HG02678 (cell line): Measurements from ENCODE around the gene GUCY2D.
"Not testable (repeated sequence)": the region's sequence is repeated elsewhere in the genome, so short reads cannot be mapped to it uniquely, and the experiment has no call there.

Experiments used
- ATAC-seq: cut with Tn5 transposase; IDR thresholded peaks from one replicate; pipeline ENCODE4 v1.9.1; 2021; ENCODE audit warnings: mild to moderate bottlenecking, moderate library complexity; ENCODE audit not compliant: unreplicated experiment

The GUCY2D gene

GRCh38 chr17:8001976-8002720 is at the start of gene GUCY2D:
Gene GUCY2D, plus strand, starts transcription at chr17:8002615. Its CDS starts 433 bp downstream, at chr17:8003048.
- ATAC-seq: no peak

GRCh38 chr17:7953266-7953665 is 49.1 kb upstream of the GUCY2D start:
- not testable (repeated sequence) for ATAC-seq

DNA sequence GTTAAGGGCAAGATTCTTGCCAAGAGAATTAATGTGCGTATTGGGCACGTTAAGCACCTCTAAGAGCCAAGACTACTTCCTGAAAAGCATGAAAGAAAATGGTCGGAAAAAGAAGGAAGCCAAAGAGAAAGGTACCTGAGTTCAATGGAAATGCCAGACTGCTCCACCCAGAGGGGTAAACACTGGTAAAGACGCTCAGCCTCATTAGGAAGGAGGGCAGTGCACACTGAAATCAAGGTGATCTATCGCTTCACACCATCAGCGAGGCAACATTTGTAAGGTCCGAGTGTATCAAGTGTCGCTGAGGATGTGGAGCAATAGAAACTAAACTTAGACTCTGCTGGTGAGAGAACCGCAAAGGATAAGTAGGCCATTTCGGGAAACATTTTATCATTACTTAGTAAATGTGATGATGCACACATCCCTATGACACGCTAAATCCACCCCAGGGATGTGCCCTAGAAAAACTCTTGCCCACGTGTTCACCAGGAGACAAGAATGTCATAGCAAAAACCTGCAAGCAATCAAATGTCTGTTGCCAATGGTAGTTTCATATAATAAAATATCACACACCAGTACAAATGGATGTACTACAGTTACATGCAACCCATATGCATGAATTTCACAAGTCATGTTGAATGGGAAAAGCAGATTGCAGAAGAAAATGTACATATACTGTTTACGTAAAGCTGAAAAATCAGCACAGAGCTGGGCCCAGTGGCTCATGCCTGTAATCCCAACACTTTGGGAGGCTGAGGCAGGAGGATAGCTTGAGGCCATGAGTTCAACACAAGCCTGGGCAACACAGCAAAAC is 46.8 kb upstream of the GUCY2D start:
- no peak for ATAC-seq

DNA sequence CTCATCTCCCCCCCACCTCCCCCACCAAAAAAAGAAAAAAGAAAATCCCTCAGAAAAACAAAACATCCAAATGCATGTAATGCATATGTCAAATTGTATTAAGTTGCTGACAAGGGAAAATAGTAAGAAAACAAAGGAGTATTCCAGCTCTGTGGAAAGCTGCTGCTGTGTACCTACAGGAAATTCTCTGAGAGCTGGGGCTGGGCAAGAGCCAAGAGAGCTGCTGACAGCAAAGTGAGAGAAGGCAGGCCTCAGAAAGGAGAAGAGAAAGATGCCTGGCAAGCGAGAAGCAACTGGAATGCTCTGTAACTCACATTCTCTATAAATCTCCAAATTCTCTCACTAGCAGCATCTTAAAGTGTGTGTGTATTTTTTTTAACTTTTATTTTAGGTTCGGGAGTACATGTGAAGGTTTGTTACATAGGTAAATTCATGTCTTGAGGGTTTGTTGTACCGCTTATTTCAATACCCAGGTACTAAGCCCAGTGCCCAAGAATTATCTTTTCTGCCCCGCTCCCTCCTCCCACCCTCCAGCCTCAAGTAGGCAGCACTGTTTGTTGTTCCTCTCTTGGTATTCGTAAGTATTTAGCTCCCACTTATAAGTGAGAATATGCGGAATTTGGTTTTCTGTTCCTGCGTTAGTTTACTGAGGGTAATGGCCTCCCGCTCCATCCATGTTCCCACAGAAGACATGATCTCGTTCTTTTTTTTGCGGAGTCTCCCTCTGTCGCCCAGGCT is 46.0 kb upstream of the GUCY2D start:
- ATAC-seq: no peak

DNA sequence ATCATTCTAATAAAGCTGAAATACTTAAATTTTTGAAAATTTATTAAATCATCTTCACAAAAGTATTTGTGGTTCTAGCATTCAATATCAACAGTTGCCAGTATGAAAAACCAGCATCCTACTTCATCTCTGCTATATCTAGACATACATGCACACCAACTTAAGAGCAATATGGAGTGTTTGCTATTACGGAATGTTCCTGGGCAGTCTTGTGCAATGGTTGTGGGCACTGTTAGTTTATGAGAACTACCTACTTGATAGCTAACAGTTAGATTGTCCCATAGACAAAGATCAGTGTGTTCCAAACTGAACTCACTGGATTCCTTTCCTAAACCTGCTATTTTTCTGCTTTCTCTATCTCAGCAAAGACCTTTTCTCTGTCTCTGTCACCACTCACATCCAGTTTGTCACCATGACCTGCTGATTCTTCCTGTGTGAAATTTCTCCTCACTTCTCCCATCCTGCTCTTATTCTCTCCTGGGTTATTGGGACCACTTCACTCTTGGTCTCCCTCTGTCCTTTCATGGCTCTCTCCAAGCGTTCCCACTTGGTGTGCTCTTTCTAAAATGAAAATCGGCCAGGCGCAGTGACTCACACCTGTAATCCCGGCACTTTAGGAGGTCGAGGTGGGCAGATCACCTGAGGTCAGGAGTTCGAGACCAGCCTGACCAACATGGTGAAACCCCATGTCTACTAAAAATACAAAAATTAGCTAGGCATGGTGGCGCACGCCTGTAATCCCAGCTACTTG is 42.7 kb upstream of the GUCY2D start:
- ATAC-seq: no peak

- ATAC-seq: no peak
These were observed 41.0 kb upstream of the GUCY2D start for GRCh38 chr17:7961421-7961820.

GRCh38 chr17:7967751-7968150 is 34.7 kb upstream of the GUCY2D start:
- no peak for ATAC-seq

GRCh38 chr17:7969433-7969832 is 33.0 kb upstream of the GUCY2D start:
- no peak for ATAC-seq

DNA sequence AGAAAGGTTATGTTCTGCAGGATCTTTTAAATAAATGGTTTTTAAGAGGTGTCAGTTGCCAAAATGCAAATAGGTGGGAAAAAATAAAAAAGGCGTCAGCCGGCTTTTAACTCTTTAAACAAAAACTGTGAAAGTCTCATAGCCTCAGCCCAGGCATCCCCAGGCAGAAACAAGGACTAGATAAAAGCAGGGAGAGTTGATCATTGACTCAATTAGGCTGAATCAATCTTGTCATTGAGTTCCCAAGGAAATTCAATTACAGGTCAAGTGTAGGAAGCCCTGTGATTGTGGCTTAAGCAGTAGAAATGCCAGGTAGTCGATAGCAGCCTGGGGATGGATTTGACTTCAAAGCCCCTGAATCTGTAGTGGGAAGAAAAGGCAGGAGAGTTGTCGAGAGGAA is 30.8 kb upstream of the GUCY2D start:
- ATAC-seq: no peak

DNA sequence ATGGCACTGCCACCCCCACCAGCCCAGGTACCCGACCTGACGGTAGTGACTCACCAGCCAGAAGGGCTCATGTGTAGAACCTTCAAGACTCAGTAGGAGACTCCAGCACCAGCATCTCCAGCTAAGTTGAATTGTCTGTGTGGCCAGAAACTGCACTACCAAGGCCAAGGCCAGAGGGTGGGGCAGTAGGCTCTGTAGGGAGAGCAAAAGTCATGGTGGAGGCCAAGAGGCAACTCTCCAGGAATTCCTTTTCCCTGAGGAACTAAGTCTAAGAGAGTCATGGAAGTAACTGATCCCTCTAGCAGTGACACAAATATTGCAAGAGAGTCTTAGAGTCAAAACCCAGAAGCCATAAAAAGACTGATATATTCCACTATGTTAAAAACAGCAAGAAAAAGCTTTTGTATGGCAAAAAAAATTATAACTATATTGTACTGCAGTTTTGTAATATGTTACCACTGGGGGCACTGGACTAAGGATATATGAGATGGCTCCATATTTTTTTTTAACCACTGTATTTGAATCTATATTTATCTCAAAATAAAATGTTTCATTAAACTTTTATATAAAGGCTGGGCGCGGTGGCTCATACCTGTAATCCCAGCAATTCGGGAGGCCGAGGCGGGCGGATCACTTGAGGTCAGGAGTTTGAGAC is 30.2 kb upstream of the GUCY2D start:
- ATAC-seq: no peak

GRCh38 chr17:7974638-7975131 is 27.7 kb upstream of the GUCY2D start:
- ATAC-seq: no peak

GRCh38 chr17:7977039-7977438 is 25.4 kb upstream of the GUCY2D start:
- ATAC-seq: no peak

GRCh38 chr17:7977805-7978204 is 24.6 kb upstream of the GUCY2D start:
- ATAC-seq: no peak

DNA sequence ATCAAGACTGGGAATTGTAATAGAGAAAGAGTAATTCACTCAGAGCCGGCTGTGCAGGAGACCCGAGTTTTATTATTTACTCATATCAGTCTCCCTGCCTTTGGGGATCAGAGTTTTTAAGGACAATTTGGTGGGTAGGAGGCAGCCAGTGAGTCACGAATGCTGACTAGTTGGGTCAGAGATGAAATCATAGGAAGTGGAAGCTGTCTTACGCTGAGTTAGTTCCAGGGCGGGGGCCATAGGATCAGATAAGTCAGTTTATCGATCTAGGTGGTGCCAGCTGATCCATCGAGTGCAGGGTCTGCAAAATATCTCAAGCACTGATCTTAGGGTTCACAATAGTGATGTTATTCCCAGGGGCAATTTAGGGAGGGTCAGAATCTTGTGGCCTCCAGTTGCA is 20.2 kb upstream of the GUCY2D start:
- ATAC-seq: no peak

DNA sequence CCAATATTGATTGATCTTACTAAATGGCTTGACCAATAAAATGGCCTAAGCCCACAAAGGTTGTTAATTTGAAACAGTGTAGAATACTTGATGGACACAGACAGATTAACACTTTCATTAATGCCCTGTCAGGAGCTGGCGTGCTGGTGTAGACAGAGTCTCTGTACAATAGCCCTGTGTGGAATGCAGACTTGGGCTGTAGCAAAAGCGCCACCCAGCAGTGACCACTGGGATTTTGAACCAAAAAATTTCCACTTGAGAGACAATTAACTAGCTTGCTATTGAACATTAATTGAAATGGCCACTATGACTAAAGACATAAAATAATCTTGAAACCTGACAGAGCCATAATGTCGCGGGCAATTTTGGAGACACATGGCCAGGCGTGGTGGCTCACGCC is 19.7 kb upstream of the GUCY2D start:
- no peak for ATAC-seq

DNA sequence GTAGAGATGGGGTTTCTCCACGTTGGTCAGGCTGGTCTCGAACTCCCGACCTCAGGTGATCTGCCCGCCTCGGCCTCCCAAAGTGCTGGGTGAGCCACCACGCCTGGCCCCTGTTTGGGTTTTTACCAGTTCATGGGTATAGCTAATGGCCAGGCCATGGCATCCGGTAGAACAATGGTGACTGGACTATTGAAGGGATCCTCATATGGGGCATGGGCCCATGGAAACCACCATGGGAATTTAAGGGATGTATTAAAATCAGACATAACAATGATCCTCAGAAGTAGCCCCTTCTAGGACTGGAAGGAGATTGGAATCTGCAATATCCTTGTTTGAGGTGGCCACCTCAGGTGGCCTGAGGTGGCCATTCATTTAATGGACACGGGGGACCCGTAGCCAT is 17.5 kb upstream of the GUCY2D start:
- ATAC-seq: no peak

DNA sequence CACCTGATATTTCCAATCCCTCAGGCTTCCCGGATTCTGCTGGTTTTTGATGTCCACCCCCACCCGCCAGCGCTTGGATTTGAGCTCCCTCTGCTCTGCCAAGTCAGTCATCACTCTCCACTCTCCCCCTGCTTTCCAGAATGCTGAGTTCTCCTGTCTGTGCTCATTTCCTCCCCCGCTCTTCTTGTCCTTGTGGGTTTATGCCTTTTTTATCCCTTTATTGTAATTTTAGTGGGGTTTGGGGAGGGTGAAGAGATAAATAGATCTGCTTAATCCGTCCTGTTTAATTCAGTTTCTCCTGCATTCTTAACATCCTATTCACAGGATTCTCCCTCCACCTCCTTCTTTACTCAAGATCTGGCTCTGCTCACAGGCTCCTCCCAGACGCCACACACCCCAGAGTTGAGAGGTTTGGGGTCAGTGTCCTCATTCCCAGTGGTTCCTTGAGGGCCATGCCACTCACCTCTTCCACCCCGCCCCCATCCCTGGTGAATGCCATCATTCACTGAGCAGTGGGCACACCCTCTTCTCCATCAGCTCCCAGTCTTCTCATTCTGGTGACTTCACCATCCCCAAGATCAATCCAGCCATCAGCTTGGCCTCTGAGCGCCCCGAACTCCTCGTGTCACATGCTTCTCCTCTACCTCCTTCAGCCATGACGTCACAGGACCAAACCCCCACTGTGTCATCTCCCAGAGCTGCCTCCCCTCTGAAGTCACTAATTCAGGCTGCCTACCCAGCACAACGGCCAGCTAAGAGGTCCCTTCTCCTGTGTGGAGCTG is 15.1 kb upstream of the GUCY2D start:
- ATAC-seq: no peak

DNA sequence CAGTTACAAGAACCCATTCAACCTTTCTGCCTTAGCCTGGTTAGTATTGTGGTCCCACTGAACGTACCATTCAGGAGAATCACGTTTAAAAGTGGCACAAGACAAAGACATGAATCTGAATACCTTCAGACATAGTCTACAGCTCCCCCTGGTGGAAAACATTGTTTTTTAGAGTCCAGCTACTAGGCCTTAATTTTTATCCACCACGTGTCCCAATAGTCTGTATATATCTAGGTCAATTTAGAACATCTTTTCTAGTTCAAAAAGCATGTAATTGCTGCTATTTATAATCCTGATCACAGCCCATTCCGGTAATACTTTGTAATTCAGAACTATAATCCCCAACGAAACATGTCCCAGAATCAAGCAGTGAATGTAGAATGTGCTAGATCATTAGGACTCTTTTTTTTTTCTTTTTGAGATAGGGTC is 13.7 kb upstream of the GUCY2D start:
- no peak for ATAC-seq
